HT1080 (cell line): Measurements from ENCODE around the gene SLC25A1. TPM values are rescaled to one million over a fixed set of nuclear protein-coding genes. Genes with fewer than 3 reads are reported as not detected.
"Not testable (repeated sequence)": the region's sequence is repeated elsewhere in the genome, so short reads cannot be mapped to it uniquely, and the experiment has no call there.

Source experiments
- DNase-seq: peaks from one replicate; pipeline ENCODE4 v3.0.0-alpha.2; 2015; ENCODE audit warnings: low read depth
- total RNA-seq: library from RNA; depleted of rRNA; stranded (reverse); fragments of >200 nt; shearing (Covaris generic); gene quantifications from 2 replicates; pipeline ENCODE4 v1.2.3, GENCODE V29; 2014

The SLC25A1 gene
- total RNA-seq, 1 experiment from 2014 or later, result 82.2 TPM

GRCh38 chr22:19168088-19168890 lies 10.2 kb downstream of the SLC25A1 start:
- no peak for DNase-seq

- no peak for DNase-seq
Observed at GRCh38 chr22:19167106-19167869, 11.2 kb downstream of the SLC25A1 start.

GRCh38 chr22:19166421-19166820 lies 12.1 kb downstream of the SLC25A1 start:
- DNase-seq, result no peak

- DNase-seq, result no peak
Observed at GRCh38 chr22:19164425-19164824, 14.1 kb downstream of the SLC25A1 start.

GRCh38 chr22:19158649-19159048 lies 19.9 kb downstream of the SLC25A1 start:
- DNase-seq, result not testable (repeated sequence)

- DNase-seq, result not testable (repeated sequence)
Observed at GRCh38 chr22:19156109-19156508, 22.4 kb downstream of the SLC25A1 start.

- DNase-seq, result no peak
Observed at GRCh38 chr22:19152942-19153883, 25.3 kb downstream of the SLC25A1 start.

GRCh38 chr22:19151329-19152191 lies 27.0 kb downstream of the SLC25A1 start:
- DNase-seq, result no peak

GRCh38 chr22:19150482-19151328 lies 27.8 kb downstream of the SLC25A1 start:
- no peak for DNase-seq

GRCh38 chr22:19149991-19150390 lies 28.5 kb downstream of the SLC25A1 start, which contains the start of gene GSC2:
GSC2 (minus strand) TSS chr22:19150292; CDS start chr22:19150283, 9 bp downstream.
- DNase-seq, result no peak

- no peak for DNase-seq
Observed at GRCh38 chr22:19149047-19149883, 29.3 kb downstream of the SLC25A1 start.

GRCh38 chr22:19148417-19149046 lies 30.0 kb downstream of the SLC25A1 start:
- DNase-seq, result no peak

GRCh38 chr22:19147195-19147780 lies 31.2 kb downstream of the SLC25A1 start:
- no peak for DNase-seq

GRCh38 chr22:19146215-19146968 lies 32.1 kb downstream of the SLC25A1 start:
- no peak for DNase-seq

- no peak for DNase-seq
Observed at GRCh38 chr22:19143967-19144400, 34.6 kb downstream of the SLC25A1 start.

- no peak for DNase-seq
Observed at GRCh38 chr22:19143212-19143611, 35.3 kb downstream of the SLC25A1 start.

- DNase-seq, result no peak
Observed at GRCh38 chr22:19142394-19142793, 36.1 kb downstream of the SLC25A1 start.
